GM18526 (cell line): ENCODE results near the gene RPL34.
A peak's percentile ranks its signal among the peaks of the same experiment; 100 is the strongest.

Experiments used
- POLR2A ChIP-seq: IDR thresholded peaks from 3 replicates; pipeline ENCODE4 v1.6.1; 2011; ENCODE audit not compliant: insufficient read length; ENCODE audit errors: extremely low read depth

The RPL34 gene

GRCh38 chr4:108620933-108621905, 843 bp downstream of the RPL34 start:
- TF ChIP-seq POLR2A: no peak

GRCh38 chr4:108622022-108622421, 1.6 kb downstream of the RPL34 start:
- TF ChIP-seq POLR2A: no peak

GRCh38 chr4:108622828-108623227, 2.5 kb downstream of the RPL34 start:
- TF ChIP-seq POLR2A: no peak

- TF ChIP-seq POLR2A: no peak
Observed at GRCh38 chr4:108624263-108625056, 4.1 kb downstream of the RPL34 start.

- TF ChIP-seq POLR2A: no peak
Observed at GRCh38 chr4:108626056-108626455, 5.7 kb downstream of the RPL34 start.

GRCh38 chr4:108628411-108628810, 8.0 kb downstream of the RPL34 start:
- TF ChIP-seq POLR2A: no peak

GRCh38 chr4:108635070-108635655, 14.8 kb downstream of the RPL34 start:
- no peak for TF ChIP-seq POLR2A

- TF ChIP-seq POLR2A: no peak
Observed at GRCh38 chr4:108636246-108636645, 15.9 kb downstream of the RPL34 start.

- TF ChIP-seq POLR2A: no peak
Observed at GRCh38 chr4:108637856-108638255, 17.5 kb downstream of the RPL34 start.

- TF ChIP-seq POLR2A: no peak
Observed at GRCh38 chr4:108644237-108644636, 23.9 kb downstream of the RPL34 start.

- no peak for TF ChIP-seq POLR2A
Observed at GRCh38 chr4:108646706-108647105, 26.3 kb downstream of the RPL34 start.

- TF ChIP-seq POLR2A: no peak
Observed at GRCh38 chr4:108649863-108650211, 29.5 kb downstream of the RPL34 start.

GRCh38 chr4:108650212-108651013, 30.0 kb downstream of the RPL34 start, which contains the start of gene OSTC:
Gene OSTC, plus strand, starts transcription at chr4:108650599. Its CDS starts 57 bp downstream, at chr4:108650656.
- TF ChIP-seq POLR2A: peak; percentile 81

- TF ChIP-seq POLR2A: no peak
Observed at GRCh38 chr4:108651014-108651791, 30.8 kb downstream of the RPL34 start.
